ENCODE measurements around the gene POLRMT.

- TF ChIP-seq CTCF (IDR thresholded peaks at IDR 0.05; ENCODE audit: poor library complexity), result no peak
- TF ChIP-seq EZH2 (IDR thresholded peaks at IDR 0.05; ENCODE audit: borderline replicate concordance), result no peak
- no peak for TF ChIP-seq EZH2phosphoT487 (IDR thresholded peaks at IDR 0.05; ENCODE audit: low read depth, severe bottlenecking, unreplicated experiment)
Observed at GRCh38 chr19:676339-677105, 43.2 kb upstream of the POLRMT start, which contains the start of gene FSTL3.

All from hepatocyte (in vitro differentiated cells).